Measurements from ENCODE around the gene COL18A1. TPM values are rescaled to one million over a fixed set of nuclear protein-coding genes. Genes with fewer than 3 reads are reported as not detected.

COL18A1 gene
- total and polyA plus RNA-seq, 2 donors: 18.9 to 58.6 TPM

- no peak for DNase-seq (ENCODE audit: low read depth in 6 of 9, low spot score in 9 of 9)
- peaks cover 21 to 44% of the 10 kb centered on the region in 2 donors for H3K4me1 ChIP-seq (ENCODE audit: control insufficient read depth in 2 of 2, insufficient read depth in 2 of 2, low read length in 2 of 2)
Observed at GRCh38 chr21:45548711-45549491, 143.9 kb downstream of the COL18A1 start.

GRCh38 chr21:45549626-45550463, 144.9 kb downstream of the COL18A1 start:
- DNase-seq (ENCODE audit: low read depth in 6 of 9, low spot score in 9 of 9): no peak
- 64% methylated on average over 15 of the region's 15 CpGs for WGBS
- Histone ChIP-seq H3K27me3 (ENCODE audit: control insufficient read depth in 2 of 2, insufficient read depth in 1 of 2, low read length in 1 of 2) (no peaks in the 10 kb centered on the region), H3K27ac (ENCODE audit: low read depth in 1 of 2, low read length in 1 of 2) (peak overlapping the region; percentile 71 to 84), H3K9me3 (ENCODE audit: control insufficient read depth in 2 of 2, insufficient read depth in 1 of 2, low read length in 1 of 2) (peaks cover 0 to 2% of the 10 kb centered on the region in 2 donors), H3K4me1 (ENCODE audit: control insufficient read depth in 2 of 2, insufficient read depth in 2 of 2, low read length in 2 of 2) (peaks cover 23 to 42% of the 10 kb centered on the region in 2 donors), H3K4me3 (ENCODE audit: low read length in 2 of 2) (peak overlapping the region in 1 of 2 donors; percentile 22), H3K36me3 (ENCODE audit: control insufficient read depth in 2 of 2, insufficient read depth in 2 of 2, low read length in 1 of 2) (no peaks in the 10 kb centered on the region)

More at GRCh38 chr21:45548711-45549491, 143.9 kb downstream of the COL18A1 start:
- WGBS: 93% methylated on average over 9 of the region's 9 CpGs
- no peak overlapping the region for H3K27ac ChIP-seq (ENCODE audit: low read depth in 1 of 2, low read length in 1 of 2)
- H3K9me3 ChIP-seq (ENCODE audit: control insufficient read depth in 2 of 2, insufficient read depth in 1 of 2, low read length in 1 of 2): peaks cover 0 to 2% of the 10 kb centered on the region in 2 donors
- no peaks in the 10 kb centered on the region for H3K36me3 ChIP-seq (ENCODE audit: control insufficient read depth in 2 of 2, insufficient read depth in 2 of 2, low read length in 1 of 2)
- H3K4me3 ChIP-seq (ENCODE audit: low read length in 2 of 2): no peak overlapping the region
- H3K27me3 ChIP-seq (ENCODE audit: control insufficient read depth in 2 of 2, insufficient read depth in 1 of 2, low read length in 1 of 2): no peaks in the 10 kb centered on the region

GRCh38 chr21:45550522-45551210, 145.7 kb downstream of the COL18A1 start:
- Histone ChIP-seq H3K4me3 (ENCODE audit: low read length in 2 of 2) (peak overlapping the region; percentile 16 to 22), H3K36me3 (ENCODE audit: control insufficient read depth in 2 of 2, insufficient read depth in 2 of 2, low read length in 1 of 2) (no peaks in the 10 kb centered on the region), H3K27me3 (ENCODE audit: control insufficient read depth in 2 of 2, insufficient read depth in 1 of 2, low read length in 1 of 2) (no peaks in the 10 kb centered on the region), H3K9me3 (ENCODE audit: control insufficient read depth in 2 of 2, insufficient read depth in 1 of 2, low read length in 1 of 2) (peaks cover 0 to 2% of the 10 kb centered on the region in 2 donors), H3K27ac (ENCODE audit: low read depth in 1 of 2, low read length in 1 of 2) (peak overlapping the region; percentile 71 to 84), H3K4me1 (ENCODE audit: control insufficient read depth in 2 of 2, insufficient read depth in 2 of 2, low read length in 2 of 2) (peaks cover 25 to 43% of the 10 kb centered on the region in 2 donors)
- WGBS: 3% methylated on average over 17 of the region's 17 CpGs
- peak; percentile 44 to 84 (median 57) for DNase-seq (ENCODE audit: low read depth in 6 of 9, low spot score in 9 of 9)

GRCh38 chr21:45551316-45551715, 146.4 kb downstream of the COL18A1 start:
- WGBS: 29% methylated on average over 8 of the region's 8 CpGs
- no peak for DNase-seq (ENCODE audit: low read depth in 6 of 9, low spot score in 9 of 9)
- Histone ChIP-seq H3K27me3 (ENCODE audit: control insufficient read depth in 2 of 2, insufficient read depth in 1 of 2, low read length in 1 of 2) (no peaks in the 10 kb centered on the region), H3K36me3 (ENCODE audit: control insufficient read depth in 2 of 2, insufficient read depth in 2 of 2, low read length in 1 of 2) (no peaks in the 10 kb centered on the region), H3K27ac (ENCODE audit: low read depth in 1 of 2, low read length in 1 of 2) (peak overlapping the region; percentile 31 to 80), H3K9me3 (ENCODE audit: control insufficient read depth in 2 of 2, insufficient read depth in 1 of 2, low read length in 1 of 2) (peaks cover 0 to 2% of the 10 kb centered on the region in 2 donors), H3K4me3 (ENCODE audit: low read length in 2 of 2) (peak overlapping the region in 1 of 2 donors; percentile 15), H3K4me1 (ENCODE audit: control insufficient read depth in 2 of 2, insufficient read depth in 2 of 2, low read length in 2 of 2) (peaks cover 27 to 50% of the 10 kb centered on the region in 2 donors)

GRCh38 chr21:45551783-45552695, 147.1 kb downstream of the COL18A1 start:
- DNase-seq (ENCODE audit: low read depth in 6 of 9, low spot score in 9 of 9): no peak

GRCh38 chr21:45552696-45553391, 147.9 kb downstream of the COL18A1 start:
- Histone ChIP-seq H3K36me3 (ENCODE audit: control insufficient read depth in 2 of 2, insufficient read depth in 2 of 2, low read length in 1 of 2) (no peaks in the 10 kb centered on the region), H3K9me3 (ENCODE audit: control insufficient read depth in 2 of 2, insufficient read depth in 1 of 2, low read length in 1 of 2) (peaks cover 0 to 2% of the 10 kb centered on the region in 2 donors), H3K4me3 (ENCODE audit: low read length in 2 of 2) (no peak overlapping the region), H3K27ac (ENCODE audit: low read depth in 1 of 2, low read length in 1 of 2) (no peak overlapping the region), H3K4me1 (ENCODE audit: control insufficient read depth in 2 of 2, insufficient read depth in 2 of 2, low read length in 2 of 2) (peaks cover 27 to 45% of the 10 kb centered on the region in 2 donors), H3K27me3 (ENCODE audit: control insufficient read depth in 2 of 2, insufficient read depth in 1 of 2, low read length in 1 of 2) (no peaks in the 10 kb centered on the region)
- DNase-seq (ENCODE audit: low read depth in 6 of 9, low spot score in 9 of 9): no peak
- WGBS: 95% methylated on average over 29 of the region's 29 CpGs

More at GRCh38 chr21:45551783-45552695, 147.1 kb downstream of the COL18A1 start:
- Histone ChIP-seq H3K27me3 (ENCODE audit: control insufficient read depth in 2 of 2, insufficient read depth in 1 of 2, low read length in 1 of 2) (no peaks in the 10 kb centered on the region), H3K4me3 (ENCODE audit: low read length in 2 of 2) (no peak overlapping the region), H3K4me1 (ENCODE audit: control insufficient read depth in 2 of 2, insufficient read depth in 2 of 2, low read length in 2 of 2) (peaks cover 27 to 50% of the 10 kb centered on the region in 2 donors), H3K27ac (ENCODE audit: low read depth in 1 of 2, low read length in 1 of 2) (peak overlapping the region; percentile 25 to 29), H3K9me3 (ENCODE audit: control insufficient read depth in 2 of 2, insufficient read depth in 1 of 2, low read length in 1 of 2) (peaks cover 0 to 2% of the 10 kb centered on the region in 2 donors), H3K36me3 (ENCODE audit: control insufficient read depth in 2 of 2, insufficient read depth in 2 of 2, low read length in 1 of 2) (no peaks in the 10 kb centered on the region)
- 93% methylated on average over 35 of the region's 35 CpGs for WGBS

- H3K4me1 ChIP-seq (ENCODE audit: control insufficient read depth in 2 of 2, insufficient read depth in 2 of 2, low read length in 2 of 2): peaks cover 27 to 45% of the 10 kb centered on the region in 2 donors
- DNase-seq (ENCODE audit: low read depth in 6 of 9, low spot score in 9 of 9): peak; percentile 51 to 93 (median 84)
Observed at GRCh38 chr21:45554477-45555175, 149.7 kb downstream of the COL18A1 start.

More at GRCh38 chr21:45554477-45555175, 149.7 kb downstream of the COL18A1 start:
- peak overlapping the region; percentile 61 to 78 for H3K4me3 ChIP-seq (ENCODE audit: low read length in 2 of 2)
- H3K27me3 ChIP-seq (ENCODE audit: control insufficient read depth in 2 of 2, insufficient read depth in 1 of 2, low read length in 1 of 2): no peaks in the 10 kb centered on the region
- under 1% methylated on average over 49 of the region's 53 CpGs for WGBS
- peaks cover 0 to 2% of the 10 kb centered on the region in 2 donors for H3K9me3 ChIP-seq (ENCODE audit: control insufficient read depth in 2 of 2, insufficient read depth in 1 of 2, low read length in 1 of 2)
- no peaks in the 10 kb centered on the region for H3K36me3 ChIP-seq (ENCODE audit: control insufficient read depth in 2 of 2, insufficient read depth in 2 of 2, low read length in 1 of 2)
- H3K27ac ChIP-seq (ENCODE audit: low read depth in 1 of 2, low read length in 1 of 2): peak overlapping the region; percentile 76 to 86
